Uterus (tissue), 2 donors: Measurements from ENCODE around the gene ZNF44.

Experiments
- CTCF ChIP-seq, 4 experiments: fragments of 200-600 bp in 2 of 4; fragments of 450-650 bp in 2 of 4; sonication (generic) in 2 of 4; IDR thresholded peaks; one replicate each; pipeline ENCODE4 v1.5.1; 2016 to 2019; ENCODE audit warnings: antibody characterized with exemption in 4 of 4, mild to moderate bottlenecking in 2 of 4, moderate library complexity in 1 of 4
- POLR2A ChIP-seq, 2 donors: fragments of 450-650 bp; IDR thresholded peaks; one replicate each; pipeline ENCODE4 v1.6.1; 2016; ENCODE audit warnings: antibody characterized with exemption in 2 of 2, mild to moderate bottlenecking in 1 of 2, moderate library complexity in 1 of 2

- peak; percentile 80 to 89 for TF ChIP-seq POLR2A (IDR thresholded peaks at IDR 0.05)
- no peak for TF ChIP-seq CTCF (IDR thresholded peaks at IDR 0.05)
Measured at GRCh38 chr19:12333162-12334159, 38.8 kb upstream of the ZNF44 start, which contains the start of gene ZNF563.
